Transverse colon (tissue), 3 donors: Measurements from ENCODE around the gene NUP133.

Experiments used
- EP300 ChIP-seq: sonication (generic); formaldehyde crosslinking; IDR thresholded peaks from one replicate; pipeline ENCODE4 v1.6.1; 2017; ENCODE audit warnings: antibody characterized with exemption, low read depth
- POLR2A ChIP-seq: fragments of 450-650 bp; IDR thresholded peaks from one replicate; pipeline ENCODE4 v1.6.1; 2016; ENCODE audit warnings: antibody characterized with exemption, mild to moderate bottlenecking, moderate library complexity
- TF ChIP-seq, protein P1 (sequence below), 5 experiments: fragments of 200-600 bp in 3 of 5; fragments of 450-650 bp in 2 of 5; sonication (generic) in 3 of 5; IDR thresholded peaks; 1 replicate in 2 of 5; 2 replicates in 3 of 5; pipeline ENCODE4 v1.5.1; 2016 to 2017; ENCODE audit warnings: antibody characterized with exemption in 5 of 5, inconsistent platforms in 3 of 5, mild to moderate bottlenecking in 2 of 5, moderate library complexity in 1 of 5

DNA sequence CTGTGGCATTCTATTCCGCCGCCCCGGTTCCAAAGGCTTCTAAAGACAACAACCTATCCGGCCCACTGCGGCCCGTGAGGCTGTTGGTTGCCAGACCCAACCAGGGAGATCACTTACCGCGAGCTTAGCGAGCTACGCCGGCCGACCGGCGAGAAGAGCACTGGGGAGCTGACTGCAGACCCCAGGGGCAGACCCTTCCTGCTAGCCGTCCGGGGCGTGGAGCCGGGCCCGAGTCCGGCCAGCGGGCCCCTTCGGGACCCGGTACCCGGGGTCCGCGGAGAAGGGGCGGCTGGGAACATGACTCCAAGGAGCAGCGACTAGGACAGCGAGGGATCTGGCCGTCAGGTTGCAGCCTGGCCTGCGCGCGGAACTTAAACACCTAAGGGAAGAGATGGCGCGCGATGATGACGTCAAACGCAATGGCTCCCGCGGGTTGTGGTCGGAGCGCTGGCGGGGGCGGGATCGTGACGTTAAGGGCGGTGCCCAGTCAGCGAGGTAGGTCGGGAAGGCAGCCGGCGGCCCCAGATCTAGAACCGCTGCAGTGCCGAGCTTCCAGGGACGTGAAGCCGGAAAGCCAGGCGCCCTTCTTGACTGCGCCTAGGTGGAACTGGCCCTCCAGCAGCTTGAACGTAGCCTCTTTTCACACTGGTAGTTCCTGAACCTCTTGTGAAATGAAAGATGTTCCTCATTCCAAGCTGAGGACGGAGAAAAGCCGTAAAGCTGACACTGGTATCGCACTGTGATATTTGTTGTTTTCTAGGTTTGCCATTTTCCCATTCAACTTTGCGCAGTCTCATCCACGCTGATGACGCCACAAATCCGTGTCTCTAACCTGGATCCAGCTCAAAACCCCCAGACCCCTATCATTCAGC is at the start of gene NUP133:
- no peak for TF ChIP-seq EP300
- TF ChIP-seq, protein P1, sequence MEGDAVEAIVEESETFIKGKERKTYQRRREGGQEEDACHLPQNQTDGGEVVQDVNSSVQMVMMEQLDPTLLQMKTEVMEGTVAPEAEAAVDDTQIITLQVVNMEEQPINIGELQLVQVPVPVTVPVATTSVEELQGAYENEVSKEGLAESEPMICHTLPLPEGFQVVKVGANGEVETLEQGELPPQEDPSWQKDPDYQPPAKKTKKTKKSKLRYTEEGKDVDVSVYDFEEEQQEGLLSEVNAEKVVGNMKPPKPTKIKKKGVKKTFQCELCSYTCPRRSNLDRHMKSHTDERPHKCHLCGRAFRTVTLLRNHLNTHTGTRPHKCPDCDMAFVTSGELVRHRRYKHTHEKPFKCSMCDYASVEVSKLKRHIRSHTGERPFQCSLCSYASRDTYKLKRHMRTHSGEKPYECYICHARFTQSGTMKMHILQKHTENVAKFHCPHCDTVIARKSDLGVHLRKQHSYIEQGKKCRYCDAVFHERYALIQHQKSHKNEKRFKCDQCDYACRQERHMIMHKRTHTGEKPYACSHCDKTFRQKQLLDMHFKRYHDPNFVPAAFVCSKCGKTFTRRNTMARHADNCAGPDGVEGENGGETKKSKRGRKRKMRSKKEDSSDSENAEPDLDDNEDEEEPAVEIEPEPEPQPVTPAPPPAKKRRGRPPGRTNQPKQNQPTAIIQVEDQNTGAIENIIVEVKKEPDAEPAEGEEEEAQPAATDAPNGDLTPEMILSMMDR (IDR thresholded peaks at IDR 0.05): no peak
- peak; percentile 97 for TF ChIP-seq POLR2A
